CD4-positive, alpha-beta T cell treated with Interleukin-17A for 1 hour (primary cell): Measurements from ENCODE around the gene HOXC5.

Source experiments
- DNase-seq: peaks from one replicate; pipeline ENCODE4 v3.0.0-alpha.2; 2020

The HOXC5 gene

GRCh38 chr12:54032627-54033100 is at the start of gene HOXC5:
Gene HOXC5 (plus strand): TSS chr12:54033050. CDS start chr12:54033123, 73 bp downstream.
- peak; percentile 72 for DNase-seq

- DNase-seq = no peak
Observed at GRCh38 chr12:53983568-53983949, 49.3 kb upstream of the HOXC5 start.

GRCh38 chr12:53983950-53984572 is 48.8 kb upstream of the HOXC5 start:
- DNase-seq = no peak

GRCh38 chr12:53984901-53985691 is 47.8 kb upstream of the HOXC5 start, which contains the start of gene HOXC10:
Gene HOXC10 (plus strand): TSS chr12:53985146. CDS start chr12:53985260, 114 bp downstream.
- DNase-seq = peak; percentile 74

GRCh38 chr12:53985692-53985993 is 47.2 kb upstream of the HOXC5 start:
- DNase-seq = no peak

- DNase-seq = no peak
Observed at GRCh38 chr12:53985994-53986685, 46.7 kb upstream of the HOXC5 start.

GRCh38 chr12:53986686-53987483 is 46.0 kb upstream of the HOXC5 start:
- no peak for DNase-seq

GRCh38 chr12:53987787-53988230 is 45.0 kb upstream of the HOXC5 start:
- no peak for DNase-seq

- no peak for DNase-seq
Observed at GRCh38 chr12:53988541-53989226, 44.2 kb upstream of the HOXC5 start.

- DNase-seq = no peak
Observed at GRCh38 chr12:53989227-53990113, 43.4 kb upstream of the HOXC5 start.

GRCh38 chr12:53990311-53991076 is 42.4 kb upstream of the HOXC5 start:
- no peak for DNase-seq

GRCh38 chr12:53991077-53991460 is 41.8 kb upstream of the HOXC5 start:
- DNase-seq = no peak

- no peak for DNase-seq
Observed at GRCh38 chr12:53992377-53992889, 40.4 kb upstream of the HOXC5 start.

GRCh38 chr12:53993162-53994008 is 39.5 kb upstream of the HOXC5 start:
- DNase-seq = no peak

GRCh38 chr12:53994009-53994263 is 38.9 kb upstream of the HOXC5 start:
- no peak for DNase-seq

GRCh38 chr12:53994264-53995001 is 38.4 kb upstream of the HOXC5 start:
- DNase-seq = no peak

GRCh38 chr12:53995002-53995377 is 37.9 kb upstream of the HOXC5 start:
- DNase-seq = no peak

- no peak for DNase-seq
Observed at GRCh38 chr12:53995378-53996239, 37.2 kb upstream of the HOXC5 start.
